Activated T-helper 9 cell treated with anti-CD3 and anti-CD28 coated beads, Interleukin-2, amount 50 U/mL, for 16 hours (primary cell): ENCODE measurements around the gene TRA2A.

Experiments used
- DNase-seq: peaks from one replicate; pipeline ENCODE4 v3.0.0-alpha.2; 2020; ENCODE audit warnings: low read depth

TRA2A gene

DNA sequence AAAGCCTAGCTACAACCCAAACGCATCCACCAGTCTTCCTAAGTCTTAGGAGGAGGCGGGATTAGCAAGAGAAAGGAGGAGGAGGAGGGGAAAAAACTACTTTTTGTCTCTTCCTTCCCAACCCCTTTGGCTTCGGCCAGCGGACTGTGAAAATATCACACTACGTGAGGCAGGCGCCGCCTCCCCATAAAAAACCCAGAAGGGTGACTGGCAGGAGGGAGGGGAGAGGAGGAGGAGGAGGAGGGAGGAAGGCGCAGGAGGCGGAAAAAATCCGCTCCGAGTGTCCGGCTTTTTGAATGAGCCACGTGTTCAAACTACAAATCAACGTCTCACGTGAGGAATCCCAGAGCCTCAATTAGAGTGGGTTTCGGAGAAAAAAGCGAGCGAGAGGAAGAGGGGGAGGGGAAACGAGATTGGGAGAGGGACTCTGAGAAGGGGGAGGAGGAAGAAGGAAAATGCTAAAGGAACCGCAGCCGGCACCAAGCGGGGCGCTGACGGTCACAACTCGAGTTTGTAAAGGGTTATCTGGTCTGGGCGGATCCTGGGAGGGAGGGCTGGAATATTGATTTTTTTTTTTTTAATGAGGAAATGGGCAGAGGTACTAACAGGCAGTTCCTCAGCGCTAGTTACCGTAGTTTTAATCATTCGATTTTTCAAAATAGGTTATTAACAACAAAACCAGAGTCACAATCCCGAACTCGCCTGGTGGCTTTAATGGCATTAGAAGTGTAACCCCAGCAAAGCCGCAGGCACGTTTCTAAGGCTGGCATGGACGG lies 61.3 kb downstream of the TRA2A start, which contains the start of gene IGF2BP3:
TSS of gene IGF2BP3 (minus strand) at position 162 of the 776 bp plus-strand sequence. CDS start 381 bp downstream, outside the sequence.
- no peak for DNase-seq

DNA sequence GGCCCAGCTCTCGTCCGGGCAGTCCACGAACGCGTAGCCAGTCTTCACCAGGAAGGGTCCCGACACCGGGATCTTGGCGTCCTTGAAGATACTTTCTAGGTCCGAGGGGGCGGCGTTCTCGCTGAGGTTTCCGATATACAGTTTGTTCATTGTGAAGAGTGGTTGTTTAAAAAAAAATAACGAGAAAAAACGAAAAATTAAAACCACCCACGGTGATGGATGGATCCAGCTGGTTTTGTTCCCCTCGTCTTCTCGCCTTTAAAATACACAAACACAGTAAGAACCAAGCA lies 61.9 kb downstream of the TRA2A start:
- DNase-seq: no peak

DNA sequence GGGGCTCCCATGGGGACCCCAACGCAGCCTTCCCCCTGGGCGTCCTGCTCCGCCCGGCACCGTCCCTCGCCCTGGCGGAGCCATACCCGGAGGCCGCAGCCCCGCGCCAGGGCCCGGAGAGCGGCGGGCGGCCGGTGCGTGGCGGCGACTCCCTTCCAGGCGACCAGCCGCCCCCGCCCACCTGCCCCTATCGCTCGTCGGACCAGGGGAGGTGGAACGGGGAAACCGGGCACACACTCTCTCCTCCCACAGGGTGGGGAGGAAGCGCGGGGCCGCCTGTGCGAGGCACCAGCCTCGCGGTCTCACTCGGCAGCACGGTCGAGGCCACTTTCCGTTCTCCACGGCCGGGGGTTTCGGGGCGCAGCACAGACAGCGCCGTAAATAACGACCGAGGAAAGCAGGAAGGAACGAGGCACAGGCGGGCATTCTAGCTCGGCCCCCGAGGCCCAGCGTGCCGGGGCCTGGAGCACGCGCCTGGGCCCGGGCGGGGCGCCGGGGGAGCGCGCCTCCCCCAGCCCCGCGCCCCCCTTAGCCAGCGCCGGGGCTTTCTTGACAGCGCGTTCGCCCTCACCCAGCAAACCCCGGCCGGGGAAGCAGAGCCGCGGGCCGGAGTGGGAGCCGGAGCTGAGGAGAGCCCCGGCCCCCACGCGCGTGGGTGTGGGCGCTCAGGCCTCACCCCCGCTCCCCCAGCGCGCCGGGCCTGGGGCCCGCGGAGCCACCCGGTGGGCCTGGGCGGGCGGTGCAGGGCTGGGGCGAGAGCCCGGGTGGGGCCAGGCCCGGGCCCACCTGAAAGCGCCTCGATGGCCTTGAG lies 62.4 kb downstream of the TRA2A start:
- DNase-seq: no peak

DNA sequence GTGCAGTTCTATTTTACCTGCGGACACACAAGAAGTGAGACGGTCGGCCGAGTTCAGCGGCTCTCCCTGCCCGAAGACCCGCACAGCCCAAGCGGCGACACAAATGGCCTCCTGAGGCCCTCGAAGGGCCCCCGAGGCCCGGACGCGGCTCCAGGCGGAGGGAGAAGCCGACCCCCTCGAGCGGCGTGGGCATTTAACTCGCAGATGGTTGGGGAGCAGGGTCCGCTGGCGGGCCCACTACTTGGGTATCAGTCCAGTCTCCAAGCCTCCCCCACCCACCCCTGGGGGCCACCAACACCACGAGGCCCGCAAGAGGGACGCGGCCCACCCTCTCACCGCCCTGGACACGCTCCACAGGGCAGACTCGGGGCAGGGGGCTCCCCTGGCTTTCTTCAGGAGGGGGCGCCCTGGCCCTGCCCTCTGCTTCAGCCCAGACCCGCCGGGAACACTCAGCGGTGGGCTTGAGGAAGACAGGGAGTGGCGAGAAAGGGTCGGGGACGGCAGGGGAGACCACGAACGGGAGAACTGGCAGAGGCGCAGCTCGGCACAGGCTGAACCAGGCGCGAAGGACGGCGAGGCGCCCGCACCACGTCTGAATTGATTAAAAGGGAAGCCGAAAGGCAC lies 63.1 kb downstream of the TRA2A start:
- no peak for DNase-seq

DNA sequence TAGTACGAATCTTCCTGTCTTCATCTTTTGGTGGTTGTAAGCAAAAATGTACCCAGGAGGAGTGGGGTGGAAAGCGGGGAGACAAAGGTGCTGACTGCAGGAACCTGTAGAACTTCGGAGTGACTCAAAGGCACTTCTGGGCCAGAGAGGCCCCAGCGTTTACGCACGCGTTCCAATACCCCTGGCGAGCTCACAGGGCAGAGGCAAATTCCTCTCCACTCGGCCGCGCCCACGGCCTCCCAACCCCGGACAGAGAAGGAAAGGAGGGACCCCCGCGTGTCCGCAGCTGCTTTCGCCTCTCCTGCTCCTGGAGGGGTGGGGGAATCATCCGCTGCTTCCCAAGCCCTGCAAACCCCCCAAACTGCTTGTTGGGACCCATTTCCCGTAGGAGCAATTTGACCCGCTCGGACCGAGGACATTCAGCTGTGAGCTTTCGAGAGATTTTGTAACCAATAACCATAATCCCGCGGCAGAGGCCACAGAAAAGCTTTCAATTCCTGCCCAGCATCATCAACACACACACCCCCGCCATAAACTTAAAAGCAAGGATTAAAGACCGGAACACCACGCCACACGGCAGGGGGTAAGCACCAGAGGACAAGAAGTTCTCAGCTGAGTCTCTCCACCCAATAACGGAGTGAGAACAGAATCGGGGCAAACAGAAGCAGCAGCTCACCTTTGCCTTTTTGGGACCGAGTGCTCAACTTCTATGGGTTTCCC lies 63.8 kb downstream of the TRA2A start:
- no peak for DNase-seq

DNA sequence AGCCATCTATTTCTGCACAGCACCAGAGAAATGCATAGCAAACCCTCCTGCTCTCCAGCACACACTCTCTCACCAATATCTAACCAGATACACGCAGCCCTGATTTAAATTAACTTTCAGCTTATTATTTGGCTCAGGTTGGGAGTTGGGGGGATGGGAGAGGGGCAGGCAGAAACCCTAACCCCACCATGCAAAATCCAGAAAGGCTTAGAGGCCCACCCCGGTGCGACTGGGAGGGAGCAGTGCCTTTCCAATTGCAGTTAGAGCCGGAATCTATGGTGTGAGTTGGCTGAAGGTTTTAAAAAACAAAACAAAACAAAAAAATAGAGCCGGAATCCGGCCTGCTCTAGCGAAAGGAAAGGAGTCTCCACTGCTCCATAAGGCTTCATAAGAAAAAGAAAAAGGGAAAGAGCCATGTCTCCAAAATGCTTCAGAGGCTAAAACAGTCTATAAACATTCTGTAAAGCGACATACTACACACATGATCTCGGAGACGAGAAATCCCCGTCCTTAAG lies 64.4 kb downstream of the TRA2A start:
- DNase-seq: no peak

DNA sequence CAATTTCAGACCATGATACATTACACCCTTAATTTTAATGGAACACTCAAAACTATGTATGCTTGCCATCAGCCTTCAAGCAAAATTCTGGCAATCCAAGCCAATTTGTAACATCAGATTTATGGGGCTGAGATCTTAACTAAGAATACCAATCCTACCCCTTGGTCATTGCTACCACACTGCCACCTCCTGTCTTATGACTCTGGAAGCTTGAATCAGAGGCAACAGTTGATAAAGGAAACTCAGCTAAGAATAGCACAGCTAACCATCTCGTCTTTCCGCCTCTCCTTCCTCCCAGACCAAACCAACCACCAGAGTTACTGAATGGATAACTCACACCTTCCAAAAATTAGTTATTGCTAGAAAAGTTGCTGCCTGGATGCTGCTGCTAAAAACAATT lies 68.9 kb downstream of the TRA2A start:
- no peak for DNase-seq

DNA sequence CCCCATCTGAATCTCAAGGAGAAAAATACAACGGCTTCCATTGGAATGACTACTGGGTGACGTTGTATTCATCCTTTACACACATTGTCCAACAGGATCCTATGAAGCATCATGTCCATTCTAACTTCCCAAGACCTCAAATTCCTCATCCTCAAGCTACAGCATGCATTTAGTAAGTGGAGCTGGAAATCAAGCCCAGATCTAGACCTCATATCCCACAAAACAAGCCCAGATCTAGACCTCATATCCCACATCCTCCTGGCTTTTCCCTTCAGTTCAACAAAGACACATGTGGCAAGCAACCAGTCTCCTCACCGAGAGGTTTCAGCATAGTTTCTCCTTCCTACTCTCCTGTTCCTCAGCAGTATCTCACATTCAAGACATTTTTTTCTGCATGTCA lies 73.7 kb downstream of the TRA2A start:
- DNase-seq: no peak

DNA sequence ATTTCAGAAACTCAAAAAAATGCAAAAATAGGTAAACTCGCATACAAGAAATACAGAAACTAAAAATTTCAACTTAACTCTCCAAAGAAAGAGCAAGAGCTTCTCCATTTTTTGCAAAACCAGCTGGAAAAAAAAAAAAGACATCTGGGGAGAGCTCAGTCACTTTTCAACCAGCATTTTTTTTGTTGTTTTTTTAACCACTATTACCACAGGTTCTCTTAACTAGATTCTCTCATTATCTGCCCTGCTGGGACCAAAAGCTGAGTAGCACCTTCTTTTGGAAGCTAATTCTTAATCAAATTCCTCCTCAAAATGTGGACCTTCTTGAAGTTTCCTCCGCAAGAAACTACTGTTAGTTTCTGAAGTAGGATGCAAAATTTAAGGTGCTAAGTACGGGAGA lies 75.7 kb downstream of the TRA2A start:
- DNase-seq: no peak

DNA sequence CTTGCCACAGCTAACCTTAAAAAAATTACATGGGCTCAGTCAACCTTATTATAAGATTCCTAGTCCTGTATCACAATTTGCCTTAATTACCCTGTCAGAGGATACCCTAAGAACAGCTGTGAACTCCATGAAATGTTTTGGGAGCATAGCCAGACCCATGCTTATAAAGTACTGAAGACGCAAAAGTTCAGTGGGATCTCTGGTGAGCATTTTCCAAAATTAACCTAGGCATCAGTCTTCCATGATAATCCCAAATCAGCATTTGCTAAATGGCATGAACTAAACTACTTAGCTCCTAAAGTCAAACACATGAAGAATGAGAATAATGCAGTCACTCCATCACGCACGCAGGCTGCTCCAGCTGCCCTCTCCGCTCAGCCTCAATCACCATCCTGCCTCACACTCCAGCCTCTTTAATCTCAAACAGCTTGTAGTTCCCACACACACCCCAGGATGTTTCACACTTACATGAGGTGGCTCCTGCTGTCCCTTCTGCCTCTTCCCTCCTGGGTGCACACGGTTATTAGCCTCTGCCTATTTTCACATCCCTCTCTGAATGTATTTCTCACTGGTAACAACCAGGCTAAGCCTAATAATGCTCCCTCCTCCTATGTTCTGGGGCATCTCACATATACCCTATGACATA lies 76.8 kb downstream of the TRA2A start:
- no peak for DNase-seq
